Umbilical cord (tissue), 2 donors: Measurements from ENCODE around the gene CNGB1. TPM values are rescaled to one million over a fixed set of nuclear protein-coding genes. Genes with fewer than 3 reads are reported as not detected.
A peak's percentile ranks its signal among the peaks of the same experiment; 100 is the strongest.
"Not testable (repeated sequence)": the region's sequence is repeated elsewhere in the genome, so short reads cannot be mapped to it uniquely, and the experiment has no call there.

Experiments used
- DNase-seq: peaks from one replicate; pipeline ENCODE4 v3.0.0-alpha.2; 2015; ENCODE audit warnings: low spot score
- total RNA-seq: library from RNA; depleted of rRNA; stranded (reverse); fragments of >200 nt; gene quantifications from one replicate; pipeline ENCODE4 v1.2.3, GENCODE V29; 2014; ENCODE audit warnings: low replicate concordance; ENCODE audit not compliant: insufficient read depth

CNGB1 gene
- total RNA-seq, 1 donor from 2014 or later = 0.72 TPM

- DNase-seq = no peak
Observed at GRCh38 chr16:57997176-57997527, 26.2 kb upstream of the CNGB1 start.

GRCh38 chr16:57996406-57997175 lies 25.7 kb upstream of the CNGB1 start:
- no peak for DNase-seq

- DNase-seq = no peak
Observed at GRCh38 chr16:57995721-57996405, 24.9 kb upstream of the CNGB1 start.

GRCh38 chr16:57994778-57995177 lies 23.9 kb upstream of the CNGB1 start:
- no peak for DNase-seq

DNA sequence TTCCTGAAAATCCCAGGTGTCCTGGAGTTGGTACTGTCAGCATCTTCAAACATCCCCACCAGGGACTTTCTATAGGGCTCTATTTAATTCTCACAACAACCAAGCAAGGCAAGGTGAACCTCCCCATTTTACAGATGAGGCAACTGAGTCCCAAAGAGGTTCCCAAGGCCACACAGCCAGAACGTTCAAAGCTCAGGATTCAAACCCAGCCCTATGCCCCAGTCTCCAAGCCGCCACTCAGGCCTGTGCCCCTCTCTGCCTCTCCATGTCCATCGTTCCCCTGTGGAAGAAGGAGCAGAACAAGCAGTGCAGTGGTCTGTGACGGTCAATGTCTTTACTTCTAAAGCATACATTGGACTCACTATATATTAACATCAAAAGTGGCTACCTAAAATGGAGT lies 23.4 kb upstream of the CNGB1 start:
- DNase-seq = no peak

GRCh38 chr16:57993897-57994296 lies 23.0 kb upstream of the CNGB1 start:
- no peak for DNase-seq

DNA sequence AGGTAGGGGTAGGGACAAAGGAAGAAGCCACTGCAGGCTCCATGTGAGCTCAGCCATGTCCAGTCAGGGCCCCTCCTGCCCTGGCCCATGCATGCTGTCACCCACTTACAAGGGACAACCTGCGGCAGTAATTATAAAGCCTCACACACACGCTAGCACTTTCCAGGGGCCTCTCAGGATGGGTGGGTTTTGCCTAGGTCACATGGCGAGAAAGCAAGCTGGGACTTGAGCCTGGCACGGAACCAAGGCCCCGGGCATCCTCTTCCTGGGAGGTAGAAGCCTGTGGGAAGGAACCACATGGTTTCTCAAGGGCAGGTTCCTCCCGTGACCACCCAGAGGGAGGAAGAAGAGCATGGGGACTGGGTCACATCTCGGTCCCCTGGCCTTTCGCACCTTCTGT lies 22.5 kb upstream of the CNGB1 start:
- DNase-seq = no peak

GRCh38 chr16:57992084-57992483 lies 21.2 kb upstream of the CNGB1 start:
- DNase-seq = no peak

GRCh38 chr16:57991551-57992059 lies 20.7 kb upstream of the CNGB1 start:
- DNase-seq = no peak

- no peak for DNase-seq
Observed at GRCh38 chr16:57988929-57989328, 18.0 kb upstream of the CNGB1 start.

GRCh38 chr16:57987441-57988177 lies 16.7 kb upstream of the CNGB1 start:
- no peak for DNase-seq

DNA sequence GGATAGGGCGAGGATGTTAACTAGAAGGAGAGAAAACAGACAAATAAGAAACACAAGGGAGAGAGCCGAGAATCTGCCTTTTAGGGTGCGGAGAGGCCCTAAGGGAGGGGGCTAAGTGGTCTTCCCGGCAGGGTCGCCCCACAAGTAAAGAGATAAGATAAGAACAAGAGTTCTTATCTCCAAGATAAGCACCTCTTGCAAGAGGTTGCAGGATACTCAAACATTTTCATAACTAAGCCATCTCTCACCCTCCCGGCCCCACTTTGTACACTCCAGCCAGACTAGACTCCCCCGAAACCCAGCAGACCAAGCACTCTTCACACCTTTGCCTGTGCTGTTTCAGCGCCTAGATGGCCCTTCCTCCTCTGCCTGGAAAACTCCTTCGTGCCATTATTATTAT lies 15.3 kb upstream of the CNGB1 start:
- DNase-seq = no peak

DNA sequence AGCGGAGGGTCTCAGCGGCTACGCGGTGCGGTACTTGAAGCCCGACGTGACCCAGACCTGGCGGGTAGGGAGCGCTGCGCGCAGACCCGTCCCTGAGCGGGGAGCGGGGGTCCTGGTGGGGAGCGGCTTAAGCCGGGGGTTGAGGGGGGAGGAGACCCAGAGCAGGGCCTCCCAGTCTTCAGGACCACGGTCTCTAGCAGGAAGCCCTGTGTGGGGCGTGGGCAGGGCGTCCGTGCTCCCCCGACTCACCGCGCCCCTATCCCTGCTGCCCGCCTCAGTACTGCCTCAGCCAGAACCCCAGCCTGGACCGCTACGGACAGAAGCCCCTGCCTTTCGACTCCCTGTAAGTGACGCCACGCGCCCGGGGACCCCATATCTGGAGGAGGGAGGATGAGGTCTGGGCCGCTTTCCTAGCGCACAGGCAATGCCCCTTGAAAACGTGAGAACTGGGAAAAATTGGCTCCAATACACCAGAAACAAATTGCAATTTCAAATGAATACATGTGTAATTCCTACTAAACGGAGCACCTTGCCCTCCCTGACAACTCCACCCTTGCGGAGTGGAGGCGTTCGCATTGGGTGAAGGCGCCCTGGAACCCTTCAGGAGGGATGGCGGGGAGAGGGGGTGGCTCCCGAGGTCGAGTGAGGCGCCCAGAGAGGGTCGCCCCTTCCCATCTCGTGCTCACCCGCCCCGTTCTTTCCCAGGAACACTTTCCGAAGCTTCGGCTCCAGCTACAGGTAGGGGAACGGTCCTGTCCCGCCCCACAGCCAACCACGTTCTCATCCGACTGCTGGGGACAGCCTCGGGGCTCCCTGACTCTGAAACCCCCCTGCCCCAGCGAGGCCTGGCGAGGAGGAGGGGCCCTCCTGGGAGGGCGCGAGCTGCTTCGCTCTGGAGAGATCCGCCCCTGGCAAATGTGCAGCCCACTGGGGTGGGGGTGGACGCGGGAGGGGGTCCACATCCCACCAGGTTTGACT lies 14.6 kb upstream of the CNGB1 start:
- peak; percentile 40 for DNase-seq

GRCh38 chr16:57984443-57985203 lies 13.7 kb upstream of the CNGB1 start:
- DNase-seq = peak; percentile 91

GRCh38 chr16:57982385-57982784 lies 11.5 kb upstream of the CNGB1 start:
- no peak for DNase-seq

- no peak for DNase-seq
Observed at GRCh38 chr16:57981636-57982035, 10.7 kb upstream of the CNGB1 start.

- DNase-seq = no peak
Observed at GRCh38 chr16:57979006-57979585, 8.2 kb upstream of the CNGB1 start.

- not testable (repeated sequence) for DNase-seq
Observed at GRCh38 chr16:57978070-57978465, 7.1 kb upstream of the CNGB1 start.

DNA sequence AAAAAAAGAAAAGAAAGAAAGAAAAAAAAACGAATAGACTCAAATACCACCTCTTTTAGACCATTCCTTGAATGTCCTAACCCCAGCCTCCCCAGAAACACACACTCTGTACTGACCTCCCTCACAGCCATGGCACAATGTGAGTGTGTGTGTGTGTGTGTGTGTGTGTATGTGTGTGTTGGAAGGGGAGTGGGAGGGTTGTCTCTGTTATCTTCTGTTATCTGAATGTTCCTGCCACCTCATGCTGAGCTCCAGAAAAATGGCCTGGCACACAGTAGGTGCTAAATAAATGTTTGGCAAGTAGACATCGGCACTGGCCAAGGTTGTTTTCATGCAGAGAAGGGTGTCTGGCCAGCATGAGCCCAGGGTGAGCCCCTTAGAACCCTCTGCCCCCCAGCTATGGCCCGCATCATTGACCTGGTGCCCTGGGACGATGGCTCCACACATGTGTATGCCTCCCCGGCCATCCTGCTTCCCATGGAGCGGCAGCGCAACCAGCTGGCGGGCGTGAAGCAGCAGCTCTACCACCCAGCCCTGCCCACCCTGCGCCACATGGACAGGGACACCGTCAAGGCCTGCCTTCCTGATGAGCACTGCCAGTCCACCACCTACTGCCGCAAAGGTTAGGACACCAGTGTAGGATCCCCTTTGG lies 6.6 kb upstream of the CNGB1 start:
- DNase-seq = no peak
